Activated CD4-positive, alpha-beta T cell treated with anti-CD3 and anti-CD28 coated beads, Interleukin-2, amount 50 U/mL, for 24 hours (primary cell): ENCODE measurements around the gene CLPSL1.

Experiments
- DNase-seq, 2 donors: peaks; one replicate each; pipeline ENCODE4 v3.0.0-alpha.2; 2020; ENCODE audit warnings: low read depth in 1 of 2, low spot score in 1 of 2

Gene CLPSL1

DNA sequence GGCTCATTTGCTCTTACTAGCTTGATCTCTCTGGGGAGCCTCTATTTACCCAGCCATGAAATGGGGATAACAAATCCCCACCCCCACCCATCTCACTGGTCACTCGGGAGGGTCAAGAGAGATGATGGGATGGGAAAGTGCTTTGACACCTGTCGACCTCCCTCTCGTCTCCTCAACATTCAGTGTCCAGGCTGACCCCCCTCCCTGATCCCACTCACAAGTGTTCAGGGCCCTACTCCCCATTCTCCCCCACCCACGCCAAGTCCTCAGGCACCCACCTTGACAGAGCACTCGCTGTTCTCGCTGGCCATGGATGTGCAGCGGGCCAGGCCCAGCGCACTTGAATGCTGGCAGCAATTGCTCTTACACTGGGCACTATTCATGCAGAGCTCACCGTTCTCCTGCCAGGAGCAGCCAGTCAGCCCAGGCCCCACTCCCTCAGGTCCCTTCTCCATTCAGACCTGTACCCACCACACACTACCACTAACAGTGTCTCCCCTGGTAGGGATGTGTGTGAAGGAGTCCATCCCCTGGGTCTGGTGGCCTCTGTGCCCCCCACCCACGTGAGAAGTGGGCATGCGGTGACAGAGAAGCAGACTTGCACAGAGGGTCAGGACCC is 14.7 kb downstream of the CLPSL1 start:
- DNase-seq = no peak

DNA sequence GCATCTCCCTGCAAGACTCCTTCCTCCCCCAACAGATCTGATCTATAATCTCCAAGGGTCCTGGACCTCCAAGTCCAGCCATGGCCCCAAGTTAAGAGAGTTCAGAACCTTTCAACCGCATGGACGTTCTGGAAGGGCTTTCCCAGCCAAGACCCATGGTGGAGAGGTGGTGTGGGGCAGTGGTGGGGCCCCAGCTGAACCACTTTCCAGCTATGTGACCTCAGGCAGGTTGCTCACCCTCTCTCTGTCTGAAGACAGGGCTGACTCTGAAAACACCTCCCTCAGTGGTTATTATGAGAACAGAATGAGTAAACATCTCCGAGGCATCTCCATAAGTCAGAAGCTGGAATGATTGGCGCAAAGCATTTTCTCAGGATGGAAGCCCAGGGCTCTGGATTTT is 15.4 kb downstream of the CLPSL1 start:
- no peak for DNase-seq

DNA sequence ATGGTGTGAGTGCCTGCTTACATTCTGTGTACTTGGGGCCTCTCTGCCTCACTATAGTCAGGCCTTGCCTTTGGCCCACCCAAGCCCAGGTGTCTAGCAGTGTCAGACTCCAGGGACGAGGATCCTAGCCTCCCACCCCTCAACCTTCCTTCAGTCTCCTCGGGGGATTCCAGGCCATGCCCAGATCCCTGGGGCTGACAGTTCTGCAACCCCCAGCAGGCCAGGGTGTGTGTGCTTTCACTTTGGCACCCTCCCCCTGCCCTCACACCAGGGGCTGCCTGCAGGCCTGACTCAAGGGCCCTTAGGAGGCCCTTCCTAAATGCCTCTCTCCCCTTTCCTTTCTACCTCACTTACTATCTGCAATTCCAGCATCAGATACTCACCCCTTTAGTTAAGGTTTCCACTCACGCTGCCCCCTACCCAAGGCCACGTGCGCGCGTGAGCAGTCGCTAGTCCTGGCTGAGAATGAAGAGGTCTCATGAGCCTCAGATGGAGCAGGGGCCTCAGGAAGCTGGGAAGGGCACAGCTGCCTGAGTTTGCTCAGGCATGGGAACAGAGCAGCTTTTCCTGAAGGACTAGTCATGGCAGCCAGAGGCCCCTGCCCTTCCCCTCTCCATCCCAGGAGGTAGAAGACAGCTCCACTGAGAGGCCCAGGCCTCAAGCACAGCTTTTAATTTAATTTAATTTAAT is 17.2 kb downstream of the CLPSL1 start:
- no peak for DNase-seq

DNA sequence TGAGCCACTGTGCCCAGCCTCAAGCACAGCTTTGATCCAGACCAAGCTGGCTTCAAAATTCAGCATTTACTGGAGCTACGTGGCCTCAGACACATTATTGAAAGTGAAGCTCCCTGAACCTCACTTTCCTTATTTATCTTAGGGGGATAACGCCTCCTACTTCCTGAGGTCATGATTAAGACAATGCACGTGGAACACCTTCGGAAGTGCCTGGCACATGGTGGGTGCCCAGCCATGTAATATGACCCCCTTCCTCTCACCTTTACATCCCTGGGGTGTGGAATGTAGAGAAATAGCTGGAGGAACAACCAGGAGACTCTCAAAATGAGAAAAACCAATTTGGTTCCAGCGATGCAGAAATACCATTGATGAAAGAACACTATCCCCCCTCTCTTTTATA is 17.9 kb downstream of the CLPSL1 start:
- DNase-seq = no peak

DNA sequence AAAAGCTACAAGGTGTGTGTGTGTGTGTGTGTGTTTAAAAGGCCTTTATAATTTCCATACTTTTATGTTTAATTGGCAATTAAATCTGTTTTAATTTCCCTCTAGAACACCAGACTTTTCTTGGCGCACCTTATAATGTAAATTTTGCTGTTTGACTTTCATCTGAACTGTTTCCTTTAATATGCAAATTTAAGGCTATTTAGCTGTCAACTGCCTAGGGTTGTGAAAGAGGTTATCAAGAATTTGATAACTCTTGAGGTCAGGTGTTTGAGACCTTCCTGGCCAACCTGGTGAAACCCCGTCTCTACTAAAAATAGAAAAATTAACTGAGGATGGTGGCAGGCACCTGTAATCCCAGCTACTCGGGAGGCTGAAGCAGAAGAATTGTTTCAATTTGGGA is 20.3 kb downstream of the CLPSL1 start:
- no peak for DNase-seq

DNA sequence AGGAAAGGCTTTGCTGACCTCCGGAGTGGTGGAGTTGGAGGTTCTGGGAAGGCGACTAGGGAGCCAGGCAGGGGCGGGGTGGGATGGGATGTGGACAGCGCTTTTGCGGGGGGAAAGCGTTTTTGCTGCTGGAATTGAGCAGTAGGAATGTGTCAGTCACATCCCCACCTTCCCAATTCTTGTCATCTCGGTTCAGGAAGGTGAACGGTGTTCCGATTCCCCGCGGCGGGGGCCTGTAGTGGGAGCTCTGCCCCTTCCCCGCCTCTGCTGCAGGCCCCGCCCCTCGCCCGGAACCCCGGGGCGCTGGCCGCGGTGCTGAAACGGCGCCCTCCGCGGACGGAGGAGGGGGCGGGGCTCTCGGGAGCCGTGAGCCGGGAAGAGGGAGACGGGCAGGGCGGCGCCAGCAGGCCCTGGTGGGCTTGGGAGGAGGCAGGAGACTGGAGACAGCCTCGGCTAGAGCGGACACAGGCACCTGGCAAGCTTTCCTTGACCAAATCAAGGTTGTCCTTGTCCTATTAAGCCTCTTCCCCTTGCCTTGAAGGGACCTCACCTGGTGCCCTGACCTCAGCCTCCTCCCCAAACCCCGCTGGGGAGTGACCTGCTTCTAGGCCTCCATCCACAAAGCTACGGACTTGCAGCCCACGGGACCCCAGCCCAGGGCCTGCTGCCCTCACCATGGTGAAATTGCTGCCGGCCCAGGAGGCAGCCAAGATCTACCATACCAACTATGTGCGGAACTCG is 24.3 kb downstream of the CLPSL1 start, which contains the start of gene LHFPL5:
LHFPL5 (plus strand) TSS at position 357 of the 741 bp plus-strand sequence; CDS start at position 676, 319 bp downstream.
- DNase-seq = peak; percentile 4 to 11

DNA sequence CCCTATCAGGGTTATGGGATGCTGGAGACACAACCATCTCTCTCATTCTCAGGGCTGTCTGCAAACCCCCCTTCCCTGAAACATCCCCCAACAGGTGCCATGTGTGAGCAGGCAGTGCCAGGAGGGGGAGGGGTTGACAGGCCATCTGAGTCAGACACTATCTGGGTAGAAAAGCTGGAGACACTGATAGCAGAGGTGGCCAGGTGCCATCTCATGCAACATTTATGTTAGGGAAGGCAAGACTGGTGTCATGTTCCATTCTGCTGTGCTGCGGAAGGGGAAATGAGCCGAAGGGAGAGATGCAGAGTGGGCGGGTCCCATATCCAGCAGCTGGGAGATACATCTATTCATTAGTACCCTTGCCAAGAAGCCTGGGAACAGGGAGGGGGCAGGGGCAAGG is 27.9 kb downstream of the CLPSL1 start:
- no peak for DNase-seq

DNA sequence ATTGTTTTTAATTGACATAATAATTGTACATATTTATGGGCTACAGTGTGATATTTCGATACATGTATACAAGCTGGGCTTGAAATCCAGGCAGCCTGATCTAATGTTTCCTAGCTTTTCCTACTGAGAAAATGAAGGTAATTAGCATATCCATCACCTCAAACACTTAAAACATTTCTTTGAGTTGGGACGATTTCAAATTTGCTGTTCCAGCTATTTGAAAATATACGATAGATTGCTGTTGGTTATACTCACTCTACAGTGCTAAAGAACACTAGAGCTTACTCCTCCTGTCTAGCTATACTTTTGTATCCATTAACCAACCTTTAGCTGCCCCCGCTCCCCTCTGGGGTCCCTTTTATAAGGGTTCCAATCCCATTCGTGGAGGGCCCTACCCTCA is 29.0 kb downstream of the CLPSL1 start:
- DNase-seq = no peak

DNA sequence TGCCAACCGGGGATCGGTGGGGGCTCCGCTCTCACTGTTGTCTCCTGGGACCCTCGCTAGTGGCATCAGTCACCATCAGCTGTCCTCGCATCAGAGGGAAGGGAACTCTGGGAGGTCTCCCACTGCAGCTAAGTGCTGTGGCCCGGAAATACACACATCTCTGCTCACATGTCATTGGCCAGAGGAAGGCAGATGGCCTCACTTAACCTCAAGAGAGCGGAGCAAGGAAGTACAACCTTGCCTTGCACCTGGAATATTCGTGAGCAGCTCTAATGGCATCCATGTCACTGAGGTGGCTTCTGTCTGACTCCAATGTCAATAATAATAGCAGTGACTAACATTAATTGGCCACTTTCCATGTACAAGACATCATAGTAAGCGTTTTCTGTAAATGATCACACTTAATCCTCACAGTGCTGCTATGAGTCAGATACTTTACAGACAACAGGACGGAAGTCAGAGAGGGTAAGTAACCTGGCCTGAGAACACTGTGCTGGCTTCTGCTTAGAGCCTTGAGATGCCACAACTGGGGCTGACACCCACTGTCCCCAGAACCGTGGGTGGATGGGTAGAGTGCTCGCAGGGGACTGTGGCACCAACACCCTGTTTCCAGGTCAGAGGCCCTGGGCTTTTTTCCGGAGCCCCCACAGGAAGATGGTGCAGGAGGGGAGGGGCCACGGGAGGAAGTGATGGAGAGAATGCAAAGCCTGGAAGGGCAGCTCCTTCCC is 30.3 kb downstream of the CLPSL1 start:
- no peak for DNase-seq

DNA sequence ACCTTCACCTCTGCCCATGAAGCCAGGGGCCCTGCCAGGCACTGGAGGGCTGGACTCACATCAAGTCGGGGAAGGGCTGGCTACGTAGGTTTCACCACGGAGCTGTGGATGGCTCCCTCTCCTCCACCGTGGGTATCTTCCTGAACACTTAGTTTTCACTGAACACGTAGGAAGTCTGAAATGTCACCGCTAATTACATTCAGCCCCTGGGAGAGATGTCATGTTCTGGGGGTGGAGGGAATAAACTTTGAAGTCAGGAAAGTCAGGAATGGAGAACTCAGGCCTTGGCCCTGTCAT is 30.8 kb downstream of the CLPSL1 start:
- no peak for DNase-seq

DNA sequence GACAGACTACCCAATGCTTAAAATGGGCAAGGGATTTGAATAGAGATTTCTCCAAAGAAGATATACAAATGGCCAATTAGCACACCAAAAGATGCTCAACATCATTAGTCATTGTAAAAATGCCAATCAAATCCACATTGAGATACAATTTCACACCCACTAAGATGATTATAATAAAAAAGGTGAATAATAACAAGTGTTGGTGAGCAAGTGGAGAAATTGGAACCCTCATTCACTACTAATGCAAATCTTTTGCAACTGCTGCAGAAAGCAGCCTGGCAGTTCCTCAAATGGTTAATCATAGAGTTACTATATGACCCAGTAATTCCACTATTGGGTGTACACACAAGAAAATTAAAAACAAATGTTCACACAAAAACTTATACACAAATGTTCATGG is 36.7 kb downstream of the CLPSL1 start:
- no peak for DNase-seq

DNA sequence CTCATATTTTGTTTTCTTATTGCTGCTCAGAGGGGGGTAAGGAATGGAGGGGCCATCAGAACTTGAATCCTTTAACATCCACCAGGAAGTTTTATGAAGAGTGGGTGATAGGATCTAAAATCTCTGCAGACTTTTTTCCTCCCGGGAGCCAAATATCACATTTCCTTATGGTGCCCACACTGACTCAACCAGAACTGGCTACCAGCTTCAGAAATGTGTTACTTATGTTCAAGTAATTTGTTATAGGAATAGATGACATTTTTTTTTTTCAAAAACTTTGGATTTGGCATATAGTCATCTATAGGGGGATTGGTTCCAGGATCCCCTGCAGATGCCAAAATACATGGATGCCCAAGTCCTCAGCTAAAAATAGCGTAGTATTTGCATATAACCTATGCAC is 42.8 kb downstream of the CLPSL1 start:
- no peak for DNase-seq

DNA sequence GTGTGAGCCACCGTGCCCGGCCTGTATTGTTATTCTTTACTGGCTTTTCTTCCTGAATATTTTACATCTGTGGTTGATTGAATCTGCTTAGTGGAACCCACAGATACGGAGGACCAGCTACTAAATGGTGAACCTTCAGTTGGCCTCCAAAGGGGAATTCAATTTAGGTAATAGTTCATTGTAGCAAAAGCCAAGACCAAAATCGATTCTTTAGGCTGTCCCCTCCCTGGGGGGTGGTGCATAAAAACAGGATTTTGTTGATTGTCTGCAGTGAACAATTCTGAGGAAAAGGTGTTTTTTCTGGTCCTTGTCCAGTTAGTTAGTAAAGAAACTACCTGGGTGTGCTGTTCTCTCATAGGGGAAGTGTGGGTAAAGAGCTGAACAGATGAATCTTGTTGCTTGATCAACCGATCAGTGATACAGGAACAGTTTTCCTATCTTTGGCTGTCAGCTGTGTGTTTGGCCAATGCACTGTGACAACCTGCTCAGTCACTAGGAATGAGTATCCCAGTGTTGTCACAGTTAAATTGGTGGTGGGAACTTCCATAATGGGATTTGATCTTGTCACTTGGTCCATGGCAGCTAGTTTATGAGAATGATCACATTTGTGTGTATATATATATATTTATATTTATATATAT is 43.9 kb downstream of the CLPSL1 start:
- no peak for DNase-seq

DNA sequence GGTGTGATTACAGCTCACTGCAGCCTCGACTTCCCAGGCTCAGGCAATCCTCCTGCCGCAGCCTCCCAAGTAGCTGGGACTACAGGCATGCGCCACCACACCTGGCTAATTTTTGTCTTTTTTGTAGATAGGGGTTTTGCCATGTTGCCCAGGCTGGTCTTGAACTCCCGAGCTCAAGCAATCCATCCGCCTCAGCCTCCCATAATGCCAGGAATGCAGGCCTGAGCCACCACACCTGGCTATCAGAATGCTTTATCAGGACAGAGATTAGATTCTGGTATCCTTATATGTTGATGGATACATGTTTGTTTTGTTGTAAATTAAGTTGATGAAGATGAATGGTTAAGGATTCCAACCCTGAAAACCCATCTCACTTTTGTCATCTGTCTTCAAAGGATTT is 48.5 kb downstream of the CLPSL1 start:
- DNase-seq = no peak

DNA sequence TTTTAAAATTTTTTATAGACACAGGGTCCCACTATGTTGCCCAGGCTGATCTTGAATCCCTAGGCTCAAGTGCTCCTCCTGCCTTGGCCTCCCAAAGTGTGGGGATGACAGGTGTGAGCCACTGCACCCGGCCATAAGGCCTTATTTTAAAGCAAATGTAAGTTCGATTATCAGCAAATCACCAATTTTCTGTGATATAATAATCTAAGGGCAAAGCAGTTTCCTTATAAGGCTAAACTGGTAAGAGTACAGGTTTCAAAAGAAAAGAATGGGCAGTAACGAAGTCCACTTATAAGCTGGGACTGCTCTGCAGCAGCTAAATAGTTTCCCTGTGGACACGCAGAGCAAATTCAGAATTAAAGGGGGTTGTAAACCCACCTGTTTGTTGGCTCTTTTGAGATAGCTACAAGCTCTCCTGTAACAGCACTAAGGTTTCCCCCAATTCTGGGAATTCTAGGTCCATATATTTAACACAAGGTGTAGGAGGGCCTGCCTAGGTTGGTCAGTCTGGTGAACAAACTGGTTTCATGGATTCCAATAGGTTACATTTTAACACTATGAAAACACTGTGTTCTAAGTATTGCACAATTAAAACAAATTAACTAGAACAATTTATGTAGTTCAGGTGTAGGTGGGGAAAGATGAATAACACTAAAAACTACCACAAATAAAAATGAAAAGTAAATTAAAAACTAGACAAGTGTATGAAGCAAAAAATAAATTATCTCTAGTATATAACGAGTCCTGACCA is 50.6 kb downstream of the CLPSL1 start:
- no peak for DNase-seq

DNA sequence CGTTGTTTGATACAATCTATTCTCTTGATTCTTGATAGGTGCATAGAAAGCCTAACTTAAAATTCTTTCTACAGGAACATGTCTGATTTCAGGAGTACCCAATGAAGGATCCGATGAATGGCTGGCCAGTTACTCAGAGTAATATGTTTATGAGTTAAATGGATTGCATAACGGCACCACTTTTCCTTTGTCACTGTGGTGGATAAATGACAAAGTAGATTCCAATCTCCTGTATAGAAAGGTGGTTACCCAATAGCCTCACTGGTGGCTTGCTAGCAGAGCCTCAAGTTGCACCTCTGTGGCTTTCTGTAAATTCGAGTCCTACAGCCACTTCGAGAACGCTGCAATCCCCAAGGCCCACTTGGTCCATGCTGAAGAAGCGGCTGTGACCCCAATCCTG is 52.7 kb downstream of the CLPSL1 start:
- no peak for DNase-seq
